GM18867 (cell line): Measurements from ENCODE around the gene LAMTOR4.

Experiments used
- ATAC-seq: cut with Tn5 transposase; IDR thresholded peaks from one replicate; pipeline ENCODE4 v1.9.1; 2021; ENCODE audit warnings: mild to moderate bottlenecking, moderate library complexity; ENCODE audit not compliant: unreplicated experiment

The LAMTOR4 gene

GRCh38 chr7:100192969-100193368 lies 44.3 kb downstream of the LAMTOR4 start:
- no peak for ATAC-seq

DNA sequence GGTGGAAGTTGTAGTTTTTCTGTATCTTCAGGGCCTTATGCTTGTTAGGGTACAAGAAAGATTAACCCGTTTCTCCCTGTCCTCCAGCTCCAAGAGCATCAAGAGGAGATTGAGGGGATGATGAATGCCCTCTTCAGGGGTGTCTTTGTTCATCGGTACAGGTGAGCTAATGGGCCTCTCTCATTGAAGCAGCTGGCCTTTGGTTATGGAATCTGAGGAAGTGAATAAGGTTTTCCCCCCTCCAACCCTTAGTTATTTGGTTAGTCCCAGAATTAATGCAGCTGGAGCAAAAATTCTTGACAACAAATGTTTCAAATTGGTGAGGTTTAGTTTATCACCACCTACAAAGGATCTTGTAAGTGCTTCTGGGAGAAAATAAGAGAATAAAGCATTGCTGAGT lies 46.5 kb downstream of the LAMTOR4 start:
- no peak for ATAC-seq

- ATAC-seq, result peak; percentile 35
Measured at GRCh38 chr7:100195901-100196322, 47.2 kb downstream of the LAMTOR4 start.

GRCh38 chr7:100198266-100198665 lies 49.5 kb downstream of the LAMTOR4 start:
- no peak for ATAC-seq

DNA sequence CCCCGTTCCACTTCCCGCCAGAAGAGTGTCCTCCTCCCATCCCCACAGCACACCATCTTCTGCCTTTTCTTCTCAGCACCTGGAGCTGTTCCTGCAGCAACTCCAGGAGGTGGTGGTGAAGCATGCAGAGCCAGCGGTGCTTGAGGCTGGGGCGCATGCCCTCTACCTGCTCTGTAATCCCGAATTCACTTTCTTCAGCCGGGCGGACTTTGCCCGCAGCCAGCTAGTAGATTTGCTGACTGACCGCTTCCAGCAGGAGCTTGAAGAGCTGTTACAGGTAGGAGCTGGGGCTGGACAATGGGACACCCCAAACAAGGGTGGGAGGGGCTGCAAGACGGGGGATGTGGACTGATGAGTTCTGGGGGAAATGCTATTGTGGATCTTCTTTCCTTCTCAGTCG lies 52.0 kb downstream of the LAMTOR4 start:
- no peak for ATAC-seq
